ENCODE results near the gene PDE4B. TPM values are rescaled to one million over a fixed set of nuclear protein-coding genes. Genes with fewer than 3 reads are reported as not detected.
"Not testable (repeated sequence)": the region's sequence is repeated elsewhere in the genome, so short reads cannot be mapped to it uniquely, and the experiment has no call there.

Gene PDE4B
- total RNA-seq, 1 donor from 2014 or later, result 29.0 TPM

GRCh38 chr1:66416295-66416694 is 623.6 kb downstream of the PDE4B start:
- Histone ChIP-seq H3K27me3 (no peaks in the 10 kb centered on the region), H3K4me3 (no peak overlapping the region), H3K27ac (no peak overlapping the region), H3K9me3 (no peaks in the 10 kb centered on the region), H3K4me1 (no peaks in the 10 kb centered on the region), H3K36me3 (no peaks in the 10 kb centered on the region)
- no peak for DNase-seq (ENCODE audit: extremely low spot score in 2 of 2)
- intact Hi-C loops (cut with DNase I), result no loop called here
- TF ChIP-seq CTCF (IDR thresholded peaks at IDR 0.05), result no peak
- TF ChIP-seq POLR2AphosphoS5 (IDR thresholded peaks at IDR 0.05; ENCODE audit: insufficient read depth in 1 of 2, low read depth in 1 of 2), result no peak
- TF ChIP-seq POLR2A (IDR thresholded peaks at IDR 0.05), result no peak

- no peak overlapping the region for H3K27ac ChIP-seq
- no peaks in the 10 kb centered on the region for H3K9me3 ChIP-seq
- intact Hi-C loops (cut with DNase I), result no loop called here
- H3K4me1 ChIP-seq, result no peaks in the 10 kb centered on the region
- no peak overlapping the region for H3K4me3 ChIP-seq
- H3K36me3 ChIP-seq, result no peaks in the 10 kb centered on the region
- H3K27me3 ChIP-seq, result no peaks in the 10 kb centered on the region
- TF ChIP-seq CTCF (IDR thresholded peaks at IDR 0.05) (no peak), POLR2AphosphoS5 (IDR thresholded peaks at IDR 0.05; ENCODE audit: insufficient read depth in 1 of 2, low read depth in 1 of 2) (no peak), POLR2A (IDR thresholded peaks at IDR 0.05) (no peak)
- no peak for DNase-seq (ENCODE audit: extremely low spot score in 2 of 2)
Observed at GRCh38 chr1:66418021-66418420, 625.3 kb downstream of the PDE4B start.

GRCh38 chr1:66420171-66420570 is 627.5 kb downstream of the PDE4B start:
- H3K27ac ChIP-seq; H3K4me3 ChIP-seq; intact Hi-C loops (cut with DNase I); H3K9me3 ChIP-seq; DNase-seq (ENCODE audit: extremely low spot score in 2 of 2); H3K4me1 ChIP-seq; H3K27me3 ChIP-seq; H3K36me3 ChIP-seq: not testable (repeated sequence)

GRCh38 chr1:66420906-66421305 is 628.2 kb downstream of the PDE4B start:
- H3K4me3 ChIP-seq, H3K27ac ChIP-seq: not testable (repeated sequence)

GRCh38 chr1:66422804-66423203 is 630.1 kb downstream of the PDE4B start:
- TF ChIP-seq CTCF (IDR thresholded peaks at IDR 0.05) (no peak), POLR2AphosphoS5 (IDR thresholded peaks at IDR 0.05; ENCODE audit: insufficient read depth in 1 of 2, low read depth in 1 of 2) (no peak), POLR2A (IDR thresholded peaks at IDR 0.05) (no peak)
- Histone ChIP-seq H3K4me1 (no peaks in the 10 kb centered on the region), H3K27ac (no peak overlapping the region), H3K4me3 (no peak overlapping the region), H3K9me3 (no peaks in the 10 kb centered on the region), H3K27me3 (no peaks in the 10 kb centered on the region), H3K36me3 (no peaks in the 10 kb centered on the region)
- intact Hi-C loops (cut with DNase I), result no loop called here
- no peak for DNase-seq (ENCODE audit: extremely low spot score in 2 of 2)

More at GRCh38 chr1:66420906-66421305, 628.2 kb downstream of the PDE4B start:
- H3K36me3 ChIP-seq; H3K9me3 ChIP-seq; DNase-seq (ENCODE audit: extremely low spot score in 2 of 2); H3K4me1 ChIP-seq; H3K27me3 ChIP-seq; intact Hi-C loops (cut with DNase I): not testable (repeated sequence)

Small RNAs within 50 kb of the gene (small RNA-seq; reads per million reads assigned to genes)
- not detected for gene RN7SL854P
- not detected for gene RNU4-88P

All from vagina (tissue), 2 donors.